Muscle layer of duodenum (tissue), 2 donors: ENCODE results near the gene RFX8.
"Not testable (repeated sequence)": the region's sequence is repeated elsewhere in the genome, so short reads cannot be mapped to it uniquely, and the experiment has no call there.

Experiments used
- H3K27ac ChIP-seq: one replicate; pipeline ENCODE4 v1.7.0; 2013; ENCODE audit warnings: mild to moderate bottlenecking, low read length
- H3K27me3 ChIP-seq: one replicate; pipeline ENCODE4 v1.7.0; 2013; ENCODE audit warnings: low read depth, mild to moderate bottlenecking, control low read depth, low read length
- H3K36me3 ChIP-seq, 2 donors: one replicate each; pipeline ENCODE4 v1.7.0; 2013; ENCODE audit warnings: low read length in 2 of 2, control low read depth in 1 of 2, mild to moderate bottlenecking in 1 of 2; ENCODE audit not compliant: insufficient read depth in 2 of 2, control insufficient read depth in 1 of 2
- H3K4me1 ChIP-seq, 2 donors: one replicate each; pipeline ENCODE4 v1.7.0; 2013; ENCODE audit warnings: low read length in 2 of 2, mild to moderate bottlenecking in 2 of 2, control low read depth in 1 of 2, moderate library complexity in 1 of 2; ENCODE audit not compliant: insufficient read depth in 2 of 2, control insufficient read depth in 1 of 2
- H3K4me3 ChIP-seq, 2 donors: one replicate each; pipeline ENCODE4 v1.7.0; 2013; ENCODE audit warnings: low read length in 2 of 2, low read depth in 1 of 2, mild to moderate bottlenecking in 1 of 2
- H3K9me3 ChIP-seq, 2 donors: one replicate each; pipeline ENCODE4 v1.7.0; 2013; ENCODE audit warnings: low read length in 2 of 2, control low read depth in 1 of 2, mild to moderate bottlenecking in 1 of 2; ENCODE audit not compliant: control insufficient read depth in 1 of 2
- donor health status: healthy.

The RFX8 gene

DNA sequence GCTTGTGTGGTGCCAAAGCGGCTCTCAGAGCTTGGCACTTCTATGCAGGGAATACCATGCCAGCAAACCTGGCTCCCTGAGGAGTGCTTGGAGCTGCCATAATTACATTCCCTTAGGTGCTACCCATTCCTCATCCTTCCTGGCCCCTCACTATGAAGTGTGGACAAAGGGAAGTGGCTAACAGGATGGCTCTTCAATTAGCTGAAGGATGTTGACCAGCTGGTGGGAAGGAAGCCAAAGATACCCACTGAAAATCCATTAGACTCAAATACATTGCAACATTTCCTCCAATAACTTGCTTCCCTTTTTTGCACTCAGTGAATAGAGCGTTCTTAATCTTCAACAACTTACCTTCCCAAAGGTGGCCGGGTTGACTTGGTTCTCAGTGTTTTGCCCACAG is 8.5 kb downstream of the RFX8 start:
- no peak overlapping the region for H3K27ac ChIP-seq
- H3K27me3 ChIP-seq: no peaks in the 10 kb centered on the region
- no peaks in the 10 kb centered on the region for H3K36me3 ChIP-seq
- no peaks in the 10 kb centered on the region for H3K9me3 ChIP-seq
- H3K4me3 ChIP-seq: no peak overlapping the region
- H3K4me1 ChIP-seq: peaks cover 0 to 5% of the 10 kb centered on the region in 2 donors

DNA sequence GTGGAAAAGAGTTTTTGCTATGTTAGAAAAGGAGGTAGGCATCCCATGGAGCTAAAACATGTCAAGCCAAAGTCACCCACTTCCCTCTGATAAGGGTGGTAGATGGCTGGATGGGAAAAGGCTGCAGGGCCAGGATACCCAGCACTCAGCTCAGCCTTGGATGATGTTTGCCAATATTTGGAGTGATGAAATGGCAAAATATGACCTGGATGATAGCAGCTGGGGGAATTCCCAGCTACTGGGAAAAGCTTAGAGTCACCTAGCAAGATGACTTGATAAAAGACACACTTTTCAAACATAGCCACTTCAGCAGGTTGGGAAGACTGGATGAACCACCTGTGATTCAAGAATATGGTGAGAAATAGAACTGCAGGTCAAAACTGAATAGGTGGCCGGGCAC is 10.1 kb downstream of the RFX8 start:
- H3K36me3 ChIP-seq: no peaks in the 10 kb centered on the region
- H3K4me3 ChIP-seq: no peak overlapping the region
- no peaks in the 10 kb centered on the region for H3K9me3 ChIP-seq
- no peak overlapping the region for H3K27ac ChIP-seq
- H3K27me3 ChIP-seq: no peaks in the 10 kb centered on the region
- peaks cover 0 to 5% of the 10 kb centered on the region in 2 donors for H3K4me1 ChIP-seq

DNA sequence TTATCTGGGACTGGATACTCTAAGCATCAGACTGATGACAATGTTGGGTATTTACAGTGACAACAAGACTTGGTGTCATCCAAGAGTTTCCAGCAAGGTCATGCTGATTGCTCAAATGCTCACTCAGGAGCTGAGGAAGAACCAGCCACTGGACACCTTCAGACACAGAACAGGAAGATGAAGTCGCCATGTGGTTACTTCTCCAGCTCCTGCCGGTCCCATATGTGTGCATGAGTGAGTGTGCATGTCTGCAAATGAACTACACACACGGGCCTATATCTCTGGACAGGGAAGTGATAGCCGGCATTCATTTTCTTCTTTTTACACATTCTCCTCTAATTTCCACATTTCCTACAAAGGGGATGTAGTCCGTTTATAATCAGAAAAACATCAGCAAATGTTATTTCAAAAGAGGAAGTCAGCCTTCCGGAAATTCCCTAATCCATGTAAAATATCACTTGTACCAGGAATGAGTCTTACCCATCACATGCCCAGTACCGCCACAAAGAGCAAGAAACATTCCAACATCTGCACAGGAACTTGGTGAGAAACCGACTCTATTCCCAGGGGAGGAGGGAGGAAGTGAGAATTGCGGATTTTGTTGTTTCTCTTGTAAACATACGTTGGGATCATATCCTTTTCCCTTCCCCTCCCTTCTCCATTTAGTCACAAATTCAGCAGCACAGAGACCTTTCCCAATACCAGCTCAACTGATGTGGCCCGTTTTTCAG is 10.8 kb downstream of the RFX8 start:
- Histone ChIP-seq H3K27me3 (no peaks in the 10 kb centered on the region), H3K4me3 (no peak overlapping the region), H3K4me1 (peaks cover 0 to 5% of the 10 kb centered on the region in 2 donors), H3K9me3 (no peaks in the 10 kb centered on the region), H3K27ac (no peak overlapping the region), H3K36me3 (no peaks in the 10 kb centered on the region)

DNA sequence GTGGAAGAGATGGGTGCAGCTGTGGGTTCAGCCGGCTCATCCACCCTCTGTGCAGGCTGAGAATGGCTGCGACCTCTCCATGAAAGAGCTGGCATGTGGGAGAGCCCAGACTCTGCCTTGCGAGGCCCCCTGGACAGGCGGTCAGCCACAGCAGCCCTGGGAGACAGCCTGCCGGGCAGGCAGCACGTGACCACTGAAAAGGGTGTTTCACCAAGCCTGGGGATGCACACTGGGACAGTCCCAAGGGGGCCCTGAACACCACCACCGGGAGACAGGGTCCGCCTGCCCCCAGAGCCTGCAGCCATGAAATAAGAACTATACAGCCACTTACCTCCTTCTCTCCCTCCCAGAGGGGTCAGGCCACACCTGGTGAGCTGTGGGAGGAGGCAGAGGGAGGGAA is 11.5 kb downstream of the RFX8 start:
- Histone ChIP-seq H3K4me3 (no peak overlapping the region), H3K4me1 (peaks cover 0 to 5% of the 10 kb centered on the region in 2 donors), H3K9me3 (no peaks in the 10 kb centered on the region), H3K27ac (no peak overlapping the region), H3K27me3 (no peaks in the 10 kb centered on the region), H3K36me3 (no peaks in the 10 kb centered on the region)

DNA sequence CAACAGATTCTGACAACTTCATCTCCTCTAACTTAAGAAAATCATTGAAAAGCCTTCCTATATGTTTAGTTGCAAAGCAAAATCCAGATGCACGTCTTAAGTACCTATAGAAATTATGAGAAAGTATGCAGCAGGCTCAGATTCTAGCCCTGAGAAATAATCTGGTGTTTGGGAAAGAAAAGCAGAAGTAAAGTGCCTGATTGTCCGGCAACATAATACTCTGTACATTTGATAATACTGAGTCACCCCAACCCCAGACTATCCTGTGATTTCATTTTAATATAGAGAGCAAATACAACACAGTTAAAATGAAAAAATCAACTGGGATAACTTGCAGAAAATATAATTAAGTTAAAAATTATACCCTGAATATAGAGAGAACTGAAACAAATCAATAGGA is 13.5 kb downstream of the RFX8 start:
- no peaks in the 10 kb centered on the region for H3K9me3 ChIP-seq
- no peak overlapping the region for H3K4me3 ChIP-seq
- H3K4me1 ChIP-seq: peaks cover 0 to 5% of the 10 kb centered on the region in 2 donors
- no peak overlapping the region for H3K27ac ChIP-seq
- no peaks in the 10 kb centered on the region for H3K36me3 ChIP-seq
- no peaks in the 10 kb centered on the region for H3K27me3 ChIP-seq

DNA sequence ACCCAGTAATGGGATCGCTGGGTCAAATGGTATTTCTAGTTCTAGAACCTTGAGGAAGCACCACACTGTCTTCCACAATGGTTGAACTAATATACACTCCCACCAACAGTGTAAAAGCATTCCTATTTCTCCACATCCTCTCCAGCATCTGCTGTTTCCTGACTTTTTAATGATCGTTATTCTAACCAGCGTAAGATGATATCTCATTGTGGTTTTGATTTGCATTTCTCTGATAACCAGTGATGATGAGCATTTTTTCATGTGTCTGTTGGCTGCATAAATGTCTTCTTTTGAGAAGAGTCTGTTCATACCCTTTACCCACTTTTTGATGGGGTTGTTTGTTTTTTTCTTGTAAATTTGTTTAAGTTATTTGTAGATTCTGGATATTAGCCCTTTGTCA is 20.5 kb downstream of the RFX8 start:
- not testable (repeated sequence) for H3K4me1 ChIP-seq, H3K4me3 ChIP-seq, H3K36me3 ChIP-seq, H3K27me3 ChIP-seq, H3K27ac ChIP-seq, H3K9me3 ChIP-seq

DNA sequence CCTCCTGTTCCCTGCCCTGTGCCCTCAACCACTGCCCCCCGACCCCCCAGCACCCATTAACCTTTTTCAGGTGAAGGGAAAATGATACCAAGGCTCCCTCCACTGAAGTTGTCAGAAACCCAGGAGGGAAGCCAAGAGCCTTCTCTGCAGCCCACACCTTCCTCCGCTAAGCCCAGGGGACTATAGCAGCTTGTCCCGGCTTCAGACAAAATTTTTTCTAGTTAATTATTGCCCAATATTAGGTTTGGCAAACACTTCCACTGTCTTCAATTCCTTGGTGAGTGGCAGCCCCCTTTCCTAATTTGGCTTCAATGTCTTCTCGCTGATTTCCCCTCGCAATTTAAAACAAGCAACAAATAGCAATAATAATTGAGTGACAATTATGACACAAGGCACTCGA is 23.9 kb downstream of the RFX8 start:
- no peak overlapping the region for H3K4me3 ChIP-seq
- no peak overlapping the region for H3K27ac ChIP-seq
- no peaks in the 10 kb centered on the region for H3K27me3 ChIP-seq
- H3K36me3 ChIP-seq: no peaks in the 10 kb centered on the region
- no peaks in the 10 kb centered on the region for H3K4me1 ChIP-seq
- H3K9me3 ChIP-seq: no peaks in the 10 kb centered on the region

DNA sequence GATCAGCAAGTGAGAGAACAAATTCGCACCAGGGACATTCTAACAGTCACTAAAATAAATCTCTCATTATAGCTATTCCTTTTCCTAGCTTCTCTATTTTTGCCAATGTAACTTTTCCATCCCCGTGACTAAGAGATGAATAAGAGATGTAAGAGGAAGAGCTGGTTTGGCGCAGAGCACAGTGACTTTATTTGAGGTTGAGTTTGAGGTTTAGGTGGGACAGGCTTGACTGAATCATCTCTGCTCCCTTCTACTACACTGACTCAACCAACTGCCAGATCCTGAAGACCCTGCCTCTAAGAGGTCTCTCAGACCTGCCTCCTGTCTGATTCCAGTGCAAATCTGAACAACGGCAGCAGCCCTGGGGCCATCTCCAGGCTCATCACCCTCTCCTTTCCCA is 28.0 kb downstream of the RFX8 start:
- Histone ChIP-seq H3K27ac (no peak overlapping the region), H3K27me3 (no peaks in the 10 kb centered on the region), H3K9me3 (no peaks in the 10 kb centered on the region), H3K4me1 (no peaks in the 10 kb centered on the region), H3K4me3 (no peak overlapping the region), H3K36me3 (no peaks in the 10 kb centered on the region)

DNA sequence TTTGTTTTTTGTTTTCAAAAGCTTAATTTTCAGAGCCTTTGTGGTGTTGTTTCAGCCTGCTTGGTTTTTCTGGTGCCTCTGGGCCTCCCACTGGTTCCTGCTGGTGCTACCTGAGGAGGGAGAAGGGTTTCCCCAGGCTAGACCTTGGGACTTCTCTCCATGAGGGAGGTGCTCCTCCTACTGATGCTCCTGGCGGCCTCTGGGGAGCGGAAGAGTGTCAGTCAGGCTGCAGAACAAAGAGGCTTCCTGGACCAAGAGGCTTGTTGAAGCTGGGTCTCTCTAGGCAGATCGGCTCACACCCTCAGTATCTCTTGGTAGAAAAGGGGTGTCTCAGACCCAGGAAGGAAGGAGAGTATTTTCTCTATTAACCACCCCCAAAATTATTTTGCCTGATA is 32.2 kb downstream of the RFX8 start:
- Histone ChIP-seq H3K9me3 (no peaks in the 10 kb centered on the region), H3K27me3 (no peaks in the 10 kb centered on the region), H3K36me3 (no peaks in the 10 kb centered on the region), H3K27ac (no peak overlapping the region), H3K4me1 (no peaks in the 10 kb centered on the region), H3K4me3 (no peak overlapping the region)

DNA sequence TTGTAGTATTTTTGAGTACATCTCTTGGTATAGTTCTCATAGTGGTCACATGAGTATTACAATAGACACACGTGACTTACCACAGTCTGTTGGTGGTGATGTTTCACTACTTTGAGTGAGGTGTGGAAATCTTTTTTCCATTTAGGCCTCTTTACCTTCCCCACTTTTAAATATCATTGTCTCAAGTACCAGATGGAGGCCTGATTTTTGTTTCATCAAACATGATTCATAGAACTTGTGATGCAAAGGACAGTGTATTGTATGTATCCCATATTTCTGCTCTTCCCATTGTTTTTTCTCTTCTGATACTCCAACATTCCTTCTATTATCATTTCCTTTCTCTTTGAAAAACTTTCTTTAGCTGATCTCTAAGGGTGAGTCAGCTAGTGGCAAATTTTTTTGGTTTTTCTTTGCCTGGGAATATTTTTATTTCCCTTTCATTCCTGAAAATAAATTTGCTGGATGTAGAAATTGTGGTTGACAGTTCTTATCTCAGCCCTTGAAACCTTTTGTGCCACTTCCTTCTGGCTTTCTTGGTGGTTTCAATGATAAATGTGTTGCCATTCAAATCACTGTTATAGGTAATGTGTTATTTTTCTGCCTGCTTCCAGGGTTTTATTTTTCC is 32.8 kb downstream of the RFX8 start:
- Histone ChIP-seq H3K27ac (no peak overlapping the region), H3K4me3 (no peak overlapping the region)

DNA sequence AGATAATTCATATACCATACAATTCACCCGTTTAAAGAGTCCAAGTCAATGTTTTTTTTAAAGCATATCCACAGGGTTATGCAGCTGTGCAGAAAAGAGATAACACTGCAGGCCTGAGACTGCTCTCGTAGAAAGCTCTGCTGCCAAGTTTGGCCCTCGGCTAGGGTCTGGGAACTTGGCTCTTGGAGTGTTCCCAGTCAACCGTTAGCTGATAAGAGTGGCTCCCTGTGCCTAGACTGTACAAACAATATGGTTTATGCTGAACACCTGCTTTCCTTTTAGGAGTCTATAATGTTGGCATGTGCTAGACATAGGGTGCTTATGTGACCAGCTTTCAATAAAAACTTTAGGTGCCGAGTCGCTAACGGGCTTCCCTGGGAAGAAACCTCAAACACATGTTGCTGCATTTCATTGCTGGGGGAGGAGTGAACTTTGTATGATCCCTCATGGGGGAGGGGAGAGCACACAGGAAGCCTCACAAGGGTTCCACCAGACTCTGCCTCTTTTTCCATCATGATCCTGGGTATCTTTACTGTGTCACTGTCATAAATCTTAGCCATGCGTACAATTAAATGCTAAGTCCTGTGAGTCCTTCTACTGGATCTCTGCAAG is 34.7 kb downstream of the RFX8 start:
- Histone ChIP-seq H3K27ac (no peak overlapping the region), H3K4me1 (no peaks in the 10 kb centered on the region), H3K4me3 (no peak overlapping the region), H3K27me3 (no peaks in the 10 kb centered on the region), H3K36me3 (no peaks in the 10 kb centered on the region), H3K9me3 (no peaks in the 10 kb centered on the region)

More for the DNA sequence above, 32.8 kb downstream of the RFX8 start:
- Histone ChIP-seq H3K27me3 (no peaks in the 10 kb centered on the region), H3K4me1 (no peaks in the 10 kb centered on the region), H3K36me3 (no peaks in the 10 kb centered on the region), H3K9me3 (no peaks in the 10 kb centered on the region)
